ENCODE measurements around the gene GAPVD1.

The GAPVD1 gene

DNA sequence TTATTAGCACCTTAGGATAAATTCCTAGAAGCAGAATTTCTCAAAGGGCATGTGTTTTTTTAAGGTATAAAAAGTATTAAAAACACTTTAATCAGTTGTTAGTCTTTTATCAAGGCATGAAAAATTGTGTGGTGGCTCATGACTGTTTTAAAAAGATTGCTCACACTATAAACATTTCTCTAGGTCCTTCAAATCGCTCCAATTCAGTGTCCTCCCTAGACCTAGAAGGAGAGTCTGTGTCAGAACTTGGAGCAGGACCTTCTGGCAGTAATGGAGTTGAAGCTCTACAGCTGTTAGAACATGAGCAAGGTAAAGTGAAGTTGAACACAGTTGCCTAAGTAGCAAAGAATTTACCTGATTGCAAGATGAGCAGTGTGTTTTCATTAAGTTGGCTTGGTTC lies 62.0 kb downstream of the GAPVD1 start:
- H3K27me3 ChIP-seq (ENCODE audit: insufficient read depth, low read length, poor library complexity) = no peaks in the 10 kb centered on the region
- H3K4me1 ChIP-seq (ENCODE audit: insufficient read depth, low read length) = no peaks in the 10 kb centered on the region
- DNase-seq = no peak
- H3K27ac ChIP-seq (ENCODE audit: low read length) = no peak overlapping the region
- no peaks in the 10 kb centered on the region for H3K79me2 ChIP-seq (ENCODE audit: insufficient read depth, low read length)
- H2AFZ ChIP-seq (ENCODE audit: low read depth, low read length) = no peak overlapping the region
- no peak for ATAC-seq (ENCODE audit: insufficient read depth, low read depth)
- TF ChIP-seq EZH2 (IDR thresholded peaks at IDR 0.05; ENCODE audit: borderline replicate concordance, low read depth, low read length, severe bottlenecking) = no peak
- TF ChIP-seq, protein P1, sequence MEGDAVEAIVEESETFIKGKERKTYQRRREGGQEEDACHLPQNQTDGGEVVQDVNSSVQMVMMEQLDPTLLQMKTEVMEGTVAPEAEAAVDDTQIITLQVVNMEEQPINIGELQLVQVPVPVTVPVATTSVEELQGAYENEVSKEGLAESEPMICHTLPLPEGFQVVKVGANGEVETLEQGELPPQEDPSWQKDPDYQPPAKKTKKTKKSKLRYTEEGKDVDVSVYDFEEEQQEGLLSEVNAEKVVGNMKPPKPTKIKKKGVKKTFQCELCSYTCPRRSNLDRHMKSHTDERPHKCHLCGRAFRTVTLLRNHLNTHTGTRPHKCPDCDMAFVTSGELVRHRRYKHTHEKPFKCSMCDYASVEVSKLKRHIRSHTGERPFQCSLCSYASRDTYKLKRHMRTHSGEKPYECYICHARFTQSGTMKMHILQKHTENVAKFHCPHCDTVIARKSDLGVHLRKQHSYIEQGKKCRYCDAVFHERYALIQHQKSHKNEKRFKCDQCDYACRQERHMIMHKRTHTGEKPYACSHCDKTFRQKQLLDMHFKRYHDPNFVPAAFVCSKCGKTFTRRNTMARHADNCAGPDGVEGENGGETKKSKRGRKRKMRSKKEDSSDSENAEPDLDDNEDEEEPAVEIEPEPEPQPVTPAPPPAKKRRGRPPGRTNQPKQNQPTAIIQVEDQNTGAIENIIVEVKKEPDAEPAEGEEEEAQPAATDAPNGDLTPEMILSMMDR (IDR thresholded peaks at IDR 0.05; ENCODE audit: borderline replicate concordance, extremely low read depth, low read length, poor library complexity, severe bottlenecking) = no peak
- H3K9me3 ChIP-seq (ENCODE audit: insufficient read depth, low read length, severe bottlenecking) = no peaks in the 10 kb centered on the region
- H3K4me2 ChIP-seq (ENCODE audit: insufficient read depth, low read length) = no peak overlapping the region
- peaks cover 27% of the 10 kb centered on the region; the same call in 1 of the 2 replicates for H3K36me3 ChIP-seq (ENCODE audit: insufficient read depth, low read length)
- H4K20me1 ChIP-seq (ENCODE audit: insufficient read depth, low read length) = no peaks in the 10 kb centered on the region
- no peak overlapping the region for H3K4me3 ChIP-seq (ENCODE audit: low read depth in 1 of 2, low read length in 2 of 2)
- no peak overlapping the region for H3K9ac ChIP-seq (ENCODE audit: low read depth, low read length)

DNA sequence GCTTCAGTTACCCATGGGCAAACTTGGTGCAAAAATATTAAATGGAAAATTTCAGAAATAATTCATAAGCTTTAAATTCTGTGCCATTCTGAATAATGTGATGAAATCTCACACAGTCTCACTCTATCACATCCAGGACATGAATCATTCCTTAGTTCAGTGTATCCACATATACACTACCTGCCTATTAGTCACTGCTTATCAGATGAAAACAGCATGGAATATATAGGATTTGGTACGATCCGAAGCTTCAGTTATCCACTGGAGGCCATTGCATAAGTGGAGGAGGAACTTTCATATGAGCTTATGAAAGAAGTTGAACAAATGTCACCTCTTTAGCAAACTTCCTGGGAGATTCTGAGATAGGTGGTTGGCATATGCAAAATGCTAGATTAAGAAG lies 64.2 kb downstream of the GAPVD1 start:
- Histone ChIP-seq H3K36me3 (ENCODE audit: insufficient read depth, low read length) (peaks cover 39% of the 10 kb centered on the region), H4K20me1 (ENCODE audit: insufficient read depth, low read length) (no peaks in the 10 kb centered on the region), H3K79me2 (ENCODE audit: insufficient read depth, low read length) (no peaks in the 10 kb centered on the region), H3K4me1 (ENCODE audit: insufficient read depth, low read length) (no peaks in the 10 kb centered on the region), H3K27me3 (ENCODE audit: insufficient read depth, low read length, poor library complexity) (no peaks in the 10 kb centered on the region), H3K27ac (ENCODE audit: low read length) (no peak overlapping the region), H3K4me2 (ENCODE audit: insufficient read depth, low read length) (no peak overlapping the region), H2AFZ (ENCODE audit: low read depth, low read length) (no peak overlapping the region), H3K9me3 (ENCODE audit: insufficient read depth, low read length, severe bottlenecking) (no peaks in the 10 kb centered on the region), H3K9ac (ENCODE audit: low read depth, low read length) (no peak overlapping the region), H3K4me3 (ENCODE audit: low read depth in 1 of 2, low read length in 2 of 2) (no peak overlapping the region)
- TF ChIP-seq, protein P1 (IDR thresholded peaks at IDR 0.05; ENCODE audit: borderline replicate concordance, extremely low read depth, low read length, poor library complexity, severe bottlenecking) = no peak
- TF ChIP-seq EZH2 (IDR thresholded peaks at IDR 0.05; ENCODE audit: borderline replicate concordance, low read depth, low read length, severe bottlenecking) = no peak
- ATAC-seq (ENCODE audit: insufficient read depth, low read depth) (no peak), DNase-seq (no peak)

DNA sequence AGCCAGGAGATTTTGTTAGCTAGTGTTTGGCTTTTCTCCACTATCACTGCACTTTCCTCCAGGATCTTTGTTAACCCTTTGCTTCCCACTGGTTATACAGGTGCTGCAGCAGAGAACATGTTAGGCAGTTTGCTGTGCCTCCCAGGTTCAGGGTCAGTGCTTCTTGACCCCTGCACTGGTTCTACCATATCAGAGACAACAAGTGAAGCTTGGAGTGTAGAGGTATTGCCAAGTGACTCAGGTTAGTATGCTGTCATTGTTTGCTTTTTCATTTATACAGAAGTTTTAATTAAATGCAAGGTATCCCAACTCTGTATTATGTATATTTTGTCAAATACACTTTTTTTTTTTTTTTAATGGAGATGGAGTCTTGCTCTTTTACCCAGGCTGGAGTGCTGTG lies 68.4 kb downstream of the GAPVD1 start:
- H4K20me1 ChIP-seq (ENCODE audit: insufficient read depth, low read length) = no peaks in the 10 kb centered on the region
- no peaks in the 10 kb centered on the region for H3K4me1 ChIP-seq (ENCODE audit: insufficient read depth, low read length)
- no peak overlapping the region for H3K9ac ChIP-seq (ENCODE audit: low read depth, low read length)
- DNase-seq (no peak), ATAC-seq (ENCODE audit: insufficient read depth, low read depth) (no peak)
- H3K79me2 ChIP-seq (ENCODE audit: insufficient read depth, low read length) = no peaks in the 10 kb centered on the region
- H2AFZ ChIP-seq (ENCODE audit: low read depth, low read length) = no peak overlapping the region
- peaks cover 56% of the 10 kb centered on the region for H3K36me3 ChIP-seq (ENCODE audit: insufficient read depth, low read length)
- no peaks in the 10 kb centered on the region for H3K27me3 ChIP-seq (ENCODE audit: insufficient read depth, low read length, poor library complexity)
- no peak overlapping the region for H3K4me2 ChIP-seq (ENCODE audit: insufficient read depth, low read length)
- H3K9me3 ChIP-seq (ENCODE audit: insufficient read depth, low read length, severe bottlenecking) = no peaks in the 10 kb centered on the region
- no peak overlapping the region for H3K27ac ChIP-seq (ENCODE audit: low read length)
- H3K4me3 ChIP-seq (ENCODE audit: low read depth in 1 of 2, low read length in 2 of 2) = no peak overlapping the region
- TF ChIP-seq EZH2 (IDR thresholded peaks at IDR 0.05; ENCODE audit: borderline replicate concordance, low read depth, low read length, severe bottlenecking) = no peak
- TF ChIP-seq, protein P1 (IDR thresholded peaks at IDR 0.05; ENCODE audit: borderline replicate concordance, extremely low read depth, low read length, poor library complexity, severe bottlenecking) = no peak

DNA sequence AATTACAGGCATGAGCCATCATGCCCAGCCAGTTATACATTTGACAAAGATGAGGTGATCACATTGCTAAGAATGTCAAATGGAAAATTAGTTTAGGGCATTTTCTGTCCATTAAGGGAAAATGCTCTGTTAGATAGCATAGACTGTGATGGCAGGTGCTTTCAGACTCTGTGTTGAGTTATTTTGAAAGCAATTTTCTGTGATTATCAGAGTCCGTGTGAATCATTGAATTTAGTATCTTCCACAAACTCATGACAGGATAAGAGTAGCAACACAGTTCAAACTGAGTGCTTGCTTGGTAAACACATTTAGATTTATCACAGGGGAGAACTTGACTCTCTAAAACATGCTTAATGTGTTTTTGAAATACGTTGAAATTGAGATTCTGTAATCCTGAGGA lies 69.0 kb downstream of the GAPVD1 start:
- no peaks in the 10 kb centered on the region for H3K9me3 ChIP-seq (ENCODE audit: insufficient read depth, low read length, severe bottlenecking)
- TF ChIP-seq, protein P1 (IDR thresholded peaks at IDR 0.05; ENCODE audit: borderline replicate concordance, extremely low read depth, low read length, poor library complexity, severe bottlenecking) = no peak
- TF ChIP-seq EZH2 (IDR thresholded peaks at IDR 0.05; ENCODE audit: borderline replicate concordance, low read depth, low read length, severe bottlenecking) = no peak
- no peak overlapping the region for H3K4me3 ChIP-seq (ENCODE audit: low read depth in 1 of 2, low read length in 2 of 2)
- no peaks in the 10 kb centered on the region for H3K4me1 ChIP-seq (ENCODE audit: insufficient read depth, low read length)
- no peaks in the 10 kb centered on the region for H3K79me2 ChIP-seq (ENCODE audit: insufficient read depth, low read length)
- no peak overlapping the region for H3K4me2 ChIP-seq (ENCODE audit: insufficient read depth, low read length)
- no peak overlapping the region for H3K9ac ChIP-seq (ENCODE audit: low read depth, low read length)
- DNase-seq (no peak), ATAC-seq (ENCODE audit: insufficient read depth, low read depth) (no peak)
- no peaks in the 10 kb centered on the region for H4K20me1 ChIP-seq (ENCODE audit: insufficient read depth, low read length)
- no peak overlapping the region for H2AFZ ChIP-seq (ENCODE audit: low read depth, low read length)
- H3K27ac ChIP-seq (ENCODE audit: low read length) = no peak overlapping the region
- H3K36me3 ChIP-seq (ENCODE audit: insufficient read depth, low read length) = peaks cover 56% of the 10 kb centered on the region
- no peaks in the 10 kb centered on the region for H3K27me3 ChIP-seq (ENCODE audit: insufficient read depth, low read length, poor library complexity)

Data from DND-41 (cell line).